ENCODE data around the gene GNG12.
A peak's percentile ranks its signal among the peaks of the same experiment; 100 is the strongest.

DNA sequence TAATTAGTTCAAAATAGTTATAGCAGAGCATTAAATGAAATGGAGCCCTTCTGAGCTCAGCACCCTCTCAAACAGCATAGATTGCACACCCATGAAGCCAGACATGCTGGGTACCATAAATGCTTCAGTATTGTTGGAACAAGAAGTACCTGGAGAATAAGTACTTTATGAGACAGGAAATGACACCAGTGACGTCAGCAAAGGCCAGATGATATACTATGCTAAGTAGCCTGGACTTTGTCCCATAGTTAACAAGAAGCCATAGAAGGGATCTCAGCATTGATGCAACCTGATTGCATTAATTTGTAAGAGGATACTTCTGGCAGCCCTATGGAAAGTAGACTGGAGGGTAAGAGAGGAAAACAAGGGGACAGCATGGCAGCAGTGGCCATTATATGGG is 164.6 kb downstream of the GNG12 start:
- TF ChIP-seq CTCF (IDR thresholded peaks at IDR 0.05) (no peak), POLR2AphosphoS5 (IDR thresholded peaks at IDR 0.05) (peak in 2 of 4 donors; percentile 38 to 64)
